SK-N-SH treated with all-trans-retinoic acid at 6 μM for 48 hours (cell line): ENCODE data around the gene LAPTM5.

Experiments used
- ATAC-seq: fragments of 200-7000 bp; cut with Tn5 transposase; 3 replicates; pipeline ENCODE4 v1.9.1; 2020; ENCODE audit warnings: mild to moderate bottlenecking, moderate library complexity
- ARNTL ChIP-seq: fragments of 450-650 bp; formaldehyde crosslinking; IDR thresholded peaks from 2 replicates; pipeline ENCODE4 v1.5.0; 2020; ENCODE audit warnings: low read depth, mild to moderate bottlenecking, moderate library complexity, borderline replicate concordance
- BACH2 ChIP-seq: fragments of 250-450 bp; sonication (Bioruptor Pico); IDR thresholded peaks from 2 replicates; pipeline ENCODE4 v1.9.0; 2021; ENCODE audit warnings: mild to moderate bottlenecking, borderline replicate concordance
- CSDC2 ChIP-seq: fragments of 250-450 bp; sonication (Bioruptor Pico); IDR thresholded peaks from 2 replicates; pipeline ENCODE4 v1.5.0; 2020; ENCODE audit warnings: mild to moderate bottlenecking, moderate library complexity
- CSRNP3 ChIP-seq: fragments of 250-450 bp; sonication (Bioruptor Pico); IDR thresholded peaks from 2 replicates; pipeline ENCODE4 v1.5.1; 2021; ENCODE audit warnings: mild to moderate bottlenecking, moderate library complexity
- ESRRG ChIP-seq: fragments of 250-450 bp; sonication (Bioruptor Pico); IDR thresholded peaks from 2 replicates; pipeline ENCODE4 v1.6.1; 2021; ENCODE audit warnings: mild to moderate bottlenecking
- GLIS3 ChIP-seq: fragments of 250-450 bp; sonication (Bioruptor Pico); IDR thresholded peaks from 2 replicates; pipeline ENCODE4 v1.5.0; 2020; ENCODE audit warnings: mild to moderate bottlenecking, moderate library complexity
- ISL1 ChIP-seq: fragments of 250-450 bp; sonication (Bioruptor Pico); IDR thresholded peaks from 2 replicates; pipeline ENCODE4 v2.1.2; 2022; ENCODE audit warnings: mild to moderate bottlenecking, moderate library complexity
- OSR1 ChIP-seq: fragments of 250-450 bp; sonication (Bioruptor Pico); IDR thresholded peaks from 2 replicates; pipeline ENCODE4 v1.8.0; 2022; ENCODE audit warnings: moderate library complexity, mild to moderate bottlenecking, inconsistent platforms
- PPARA ChIP-seq: fragments of 250-450 bp; sonication (Bioruptor Pico); IDR thresholded peaks from 2 replicates; pipeline ENCODE4 v1.5.0; 2020; ENCODE audit warnings: mild to moderate bottlenecking, borderline replicate concordance
- RARB ChIP-seq: fragments of 250-450 bp; sonication (Bioruptor Pico); IDR thresholded peaks from 2 replicates; pipeline ENCODE4 v1.8.0; 2021; ENCODE audit warnings: mild to moderate bottlenecking, moderate library complexity
- SNAI2 ChIP-seq: fragments of 250-450 bp; sonication (Bioruptor Pico); IDR thresholded peaks from 2 replicates; pipeline ENCODE4 v1.5.0; 2020; ENCODE audit warnings: mild to moderate bottlenecking, moderate library complexity
- TCF4 ChIP-seq: fragments of 250-450 bp; sonication (Bioruptor Pico); IDR thresholded peaks from 2 replicates; pipeline ENCODE4 v1.8.0; 2021; ENCODE audit warnings: mild to moderate bottlenecking, moderate library complexity, borderline replicate concordance
- TOX ChIP-seq: fragments of 250-450 bp; sonication (Bioruptor Pico); IDR thresholded peaks from 2 replicates; pipeline ENCODE4 v1.8.0; 2021; ENCODE audit warnings: mild to moderate bottlenecking, moderate library complexity, borderline replicate concordance
- ZC3H10 ChIP-seq: fragments of 250-450 bp; sonication (Bioruptor Pico); IDR thresholded peaks from 2 replicates; pipeline ENCODE4 v1.5.1; 2021; ENCODE audit warnings: mild to moderate bottlenecking, moderate library complexity
- ZNF565 ChIP-seq: fragments of 450-650 bp; formaldehyde crosslinking; conservative IDR thresholded peaks from 2 replicates; pipeline ENCODE4 v1.5.0; 2020; ENCODE audit warnings: low read depth, mild to moderate bottlenecking, moderate library complexity
- ZNF70 ChIP-seq: fragments of 450-650 bp; formaldehyde crosslinking; IDR thresholded peaks from 2 replicates; pipeline ENCODE4 v1.5.0; 2020; ENCODE audit warnings: mild to moderate bottlenecking, moderate library complexity
- ZNF8 ChIP-seq: fragments of 450-650 bp; formaldehyde crosslinking; IDR thresholded peaks from 2 replicates; pipeline ENCODE4 v1.5.0; 2020; ENCODE audit warnings: mild to moderate bottlenecking, moderate library complexity
- TF ChIP-seq, protein P1 (sequence below): fragments of 250-450 bp; sonication (Bioruptor Pico); IDR thresholded peaks from 2 replicates; pipeline ENCODE4 v1.8.0; 2020; ENCODE audit warnings: mild to moderate bottlenecking, moderate library complexity, borderline replicate concordance
- TF ChIP-seq, protein P2 (sequence below): fragments of 250-450 bp; sonication (Bioruptor Pico); IDR thresholded peaks from 2 replicates; pipeline ENCODE4 v1.5.1; 2020; ENCODE audit warnings: low read depth, mild to moderate bottlenecking, moderate library complexity
- TF ChIP-seq, protein P3 (sequence below): fragments of 250-450 bp; sonication (Bioruptor Pico); IDR thresholded peaks from 2 replicates; pipeline ENCODE4 v1.5.0; 2020; ENCODE audit warnings: mild to moderate bottlenecking, moderate library complexity
- TF ChIP-seq, protein P4 (sequence below): fragments of 250-450 bp; sonication (Bioruptor Pico); IDR thresholded peaks from 2 replicates; pipeline ENCODE4 v1.8.0; 2021; ENCODE audit warnings: low read depth, mild to moderate bottlenecking, moderate library complexity, borderline replicate concordance

LAPTM5 gene

DNA sequence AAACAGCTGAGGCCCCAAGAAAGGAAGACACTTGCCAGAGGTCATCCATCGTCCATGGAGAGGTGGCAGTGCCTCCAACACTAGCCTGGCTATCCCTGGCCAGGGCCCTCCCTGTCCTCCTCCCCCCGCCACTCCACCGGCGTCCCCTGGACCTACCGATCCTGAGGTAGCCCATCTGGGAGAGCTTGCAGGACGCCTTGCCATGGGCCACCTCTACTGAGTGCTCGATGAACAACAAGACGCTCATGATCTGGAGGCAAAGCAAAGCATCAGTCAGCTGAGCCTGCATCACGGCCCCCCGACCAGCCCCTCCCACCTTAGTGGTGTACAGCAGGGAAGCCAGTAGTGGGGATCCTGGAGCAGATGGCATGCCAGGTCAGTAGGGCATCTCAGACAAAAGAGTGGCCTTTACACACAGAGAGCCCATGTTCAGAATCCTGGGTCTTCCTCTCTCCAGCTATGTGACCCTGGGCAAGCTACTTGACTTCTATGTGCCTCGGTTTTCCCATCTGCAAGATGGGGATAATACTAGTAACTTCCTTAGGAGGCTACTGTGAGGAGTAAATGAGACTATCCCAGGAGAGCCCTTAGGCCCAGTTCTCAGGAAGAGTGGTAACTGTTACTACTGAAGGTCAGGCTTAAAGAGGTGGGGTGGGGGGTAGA is 15.1 kb downstream of the LAPTM5 start:
- ATAC-seq = no peak
- TF ChIP-seq, protein P1, sequence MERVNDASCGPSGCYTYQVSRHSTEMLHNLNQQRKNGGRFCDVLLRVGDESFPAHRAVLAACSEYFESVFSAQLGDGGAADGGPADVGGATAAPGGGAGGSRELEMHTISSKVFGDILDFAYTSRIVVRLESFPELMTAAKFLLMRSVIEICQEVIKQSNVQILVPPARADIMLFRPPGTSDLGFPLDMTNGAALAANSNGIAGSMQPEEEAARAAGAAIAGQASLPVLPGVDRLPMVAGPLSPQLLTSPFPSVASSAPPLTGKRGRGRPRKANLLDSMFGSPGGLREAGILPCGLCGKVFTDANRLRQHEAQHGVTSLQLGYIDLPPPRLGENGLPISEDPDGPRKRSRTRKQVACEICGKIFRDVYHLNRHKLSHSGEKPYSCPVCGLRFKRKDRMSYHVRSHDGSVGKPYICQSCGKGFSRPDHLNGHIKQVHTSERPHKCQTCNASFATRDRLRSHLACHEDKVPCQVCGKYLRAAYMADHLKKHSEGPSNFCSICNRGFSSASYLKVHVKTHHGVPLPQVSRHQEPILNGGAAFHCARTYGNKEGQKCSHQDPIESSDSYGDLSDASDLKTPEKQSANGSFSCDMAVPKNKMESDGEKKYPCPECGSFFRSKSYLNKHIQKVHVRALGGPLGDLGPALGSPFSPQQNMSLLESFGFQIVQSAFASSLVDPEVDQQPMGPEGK = no peak
- TF ChIP-seq RARB (CRISPR knock-in tag) = no peak
- TF ChIP-seq ZNF70 (CRISPR knock-in tag) = no peak
- TF ChIP-seq, protein P2, sequence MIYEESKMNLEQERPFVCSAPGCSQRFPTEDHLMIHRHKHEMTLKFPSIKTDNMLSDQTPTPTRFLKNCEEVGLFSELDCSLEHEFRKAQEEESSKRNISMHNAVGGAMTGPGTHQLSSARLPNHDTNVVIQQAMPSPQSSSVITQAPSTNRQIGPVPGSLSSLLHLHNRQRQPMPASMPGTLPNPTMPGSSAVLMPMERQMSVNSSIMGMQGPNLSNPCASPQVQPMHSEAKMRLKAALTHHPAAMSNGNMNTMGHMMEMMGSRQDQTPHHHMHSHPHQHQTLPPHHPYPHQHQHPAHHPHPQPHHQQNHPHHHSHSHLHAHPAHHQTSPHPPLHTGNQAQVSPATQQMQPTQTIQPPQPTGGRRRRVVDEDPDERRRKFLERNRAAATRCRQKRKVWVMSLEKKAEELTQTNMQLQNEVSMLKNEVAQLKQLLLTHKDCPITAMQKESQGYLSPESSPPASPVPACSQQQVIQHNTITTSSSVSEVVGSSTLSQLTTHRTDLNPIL (CRISPR knock-in tag) = no peak
- no peak for TF ChIP-seq BACH2
- no peak for TF ChIP-seq PPARA (CRISPR knock-in tag)
- no peak for TF ChIP-seq SNAI2 (CRISPR knock-in tag)
- no peak for TF ChIP-seq CSRNP3 (CRISPR knock-in tag)
- no peak for TF ChIP-seq ZNF8
- TF ChIP-seq ESRRG (CRISPR knock-in tag) = no peak
- TF ChIP-seq TCF4 (CRISPR knock-in tag) = no peak
- TF ChIP-seq ZC3H10 (CRISPR knock-in tag) = no peak
- TF ChIP-seq, protein P3, sequence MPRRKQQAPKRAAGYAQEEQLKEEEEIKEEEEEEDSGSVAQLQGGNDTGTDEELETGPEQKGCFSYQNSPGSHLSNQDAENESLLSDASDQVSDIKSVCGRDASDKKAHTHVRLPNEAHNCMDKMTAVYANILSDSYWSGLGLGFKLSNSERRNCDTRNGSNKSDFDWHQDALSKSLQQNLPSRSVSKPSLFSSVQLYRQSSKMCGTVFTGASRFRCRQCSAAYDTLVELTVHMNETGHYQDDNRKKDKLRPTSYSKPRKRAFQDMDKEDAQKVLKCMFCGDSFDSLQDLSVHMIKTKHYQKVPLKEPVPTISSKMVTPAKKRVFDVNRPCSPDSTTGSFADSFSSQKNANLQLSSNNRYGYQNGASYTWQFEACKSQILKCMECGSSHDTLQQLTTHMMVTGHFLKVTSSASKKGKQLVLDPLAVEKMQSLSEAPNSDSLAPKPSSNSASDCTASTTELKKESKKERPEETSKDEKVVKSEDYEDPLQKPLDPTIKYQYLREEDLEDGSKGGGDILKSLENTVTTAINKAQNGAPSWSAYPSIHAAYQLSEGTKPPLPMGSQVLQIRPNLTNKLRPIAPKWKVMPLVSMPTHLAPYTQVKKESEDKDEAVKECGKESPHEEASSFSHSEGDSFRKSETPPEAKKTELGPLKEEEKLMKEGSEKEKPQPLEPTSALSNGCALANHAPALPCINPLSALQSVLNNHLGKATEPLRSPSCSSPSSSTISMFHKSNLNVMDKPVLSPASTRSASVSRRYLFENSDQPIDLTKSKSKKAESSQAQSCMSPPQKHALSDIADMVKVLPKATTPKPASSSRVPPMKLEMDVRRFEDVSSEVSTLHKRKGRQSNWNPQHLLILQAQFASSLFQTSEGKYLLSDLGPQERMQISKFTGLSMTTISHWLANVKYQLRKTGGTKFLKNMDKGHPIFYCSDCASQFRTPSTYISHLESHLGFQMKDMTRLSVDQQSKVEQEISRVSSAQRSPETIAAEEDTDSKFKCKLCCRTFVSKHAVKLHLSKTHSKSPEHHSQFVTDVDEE (CRISPR knock-in tag) = no peak
- TF ChIP-seq ZNF565 (CRISPR knock-in tag) = no peak
- TF ChIP-seq ISL1 = no peak

DNA sequence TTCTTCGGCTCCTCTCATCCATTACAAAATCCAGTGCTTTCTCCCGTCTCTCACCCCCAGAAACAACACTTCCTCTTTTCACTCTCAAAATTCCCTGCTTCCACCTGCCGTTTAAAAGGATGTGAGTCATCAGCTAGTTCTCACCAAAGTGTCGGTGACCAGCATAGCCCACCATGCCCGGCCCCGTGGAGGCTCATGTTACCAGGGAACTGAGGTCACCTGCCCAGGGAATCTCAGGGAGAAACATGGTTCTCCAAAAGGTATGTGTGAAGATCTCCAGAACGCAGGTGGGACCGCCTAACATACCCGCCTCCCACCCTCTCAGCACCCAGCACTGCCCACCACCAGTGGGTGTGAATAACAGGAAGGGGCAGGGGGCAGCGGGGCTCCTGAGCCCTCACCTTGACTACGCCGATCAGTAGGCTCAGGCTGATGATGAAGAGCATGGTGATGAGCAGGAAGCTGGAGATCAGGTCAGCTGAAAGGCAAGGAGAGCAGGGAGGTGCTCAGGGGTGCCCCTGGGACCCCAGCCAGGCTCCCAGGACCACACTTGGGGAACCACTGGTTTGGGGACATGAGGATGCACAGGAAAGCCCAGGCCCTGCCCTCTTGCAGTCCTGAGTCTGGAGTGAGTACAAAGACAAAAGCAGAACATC is 16.2 kb downstream of the LAPTM5 start:
- no peak for ATAC-seq
- TF ChIP-seq ARNTL (no peak), CSRNP3 (CRISPR knock-in tag) (no peak), ZNF70 (CRISPR knock-in tag) (no peak), ZNF565 (CRISPR knock-in tag) (no peak), ESRRG (CRISPR knock-in tag) (no peak), CSDC2 (CRISPR knock-in tag) (no peak), ZC3H10 (CRISPR knock-in tag) (no peak), BACH2 (no peak), GLIS3 (no peak), OSR1 (CRISPR knock-in tag) (no peak), RARB (CRISPR knock-in tag) (no peak), TOX (CRISPR knock-in tag) (no peak)
- TF ChIP-seq, protein P4, sequence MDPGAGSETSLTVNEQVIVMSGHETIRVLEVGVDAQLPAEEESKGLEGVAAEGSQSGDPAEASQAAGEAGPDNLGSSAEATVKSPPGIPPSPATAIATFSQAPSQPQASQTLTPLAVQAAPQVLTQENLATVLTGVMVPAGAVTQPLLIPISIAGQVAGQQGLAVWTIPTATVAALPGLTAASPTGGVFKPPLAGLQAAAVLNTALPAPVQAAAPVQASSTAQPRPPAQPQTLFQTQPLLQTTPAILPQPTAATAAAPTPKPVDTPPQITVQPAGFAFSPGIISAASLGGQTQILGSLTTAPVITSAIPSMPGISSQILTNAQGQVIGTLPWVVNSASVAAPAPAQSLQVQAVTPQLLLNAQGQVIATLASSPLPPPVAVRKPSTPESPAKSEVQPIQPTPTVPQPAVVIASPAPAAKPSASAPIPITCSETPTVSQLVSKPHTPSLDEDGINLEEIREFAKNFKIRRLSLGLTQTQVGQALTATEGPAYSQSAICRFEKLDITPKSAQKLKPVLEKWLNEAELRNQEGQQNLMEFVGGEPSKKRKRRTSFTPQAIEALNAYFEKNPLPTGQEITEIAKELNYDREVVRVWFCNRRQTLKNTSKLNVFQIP (CRISPR knock-in tag) = no peak
- TF ChIP-seq, protein P3 (CRISPR knock-in tag) = no peak
- TF ChIP-seq, protein P1 = no peak
